Muscle of back (tissue), 13 donors: ENCODE measurements around the gene MAPK7. TPM values are rescaled to one million over a fixed set of nuclear protein-coding genes. Genes with fewer than 3 reads are reported as not detected.

Source experiments
- DNase-seq, 3 donors: peaks; one replicate each; pipeline versions ENCODE4 v3.0.0 to v3.0.0-alpha.2; 2013
- long read RNA-seq, 9 donors: transcript quantifications; one replicate each; lab custom pipeline, GENCODE V29; 2026
- polyA plus RNA-seq, 10 donors: library from polyadenylated mRNA; unstranded; fragments of 120-200 nt; gene quantifications; one replicate each; pipeline ENCODE4 v1.2.1, GENCODE V29; 2013; ENCODE audit not compliant: insufficient read length in 10 of 10

Gene MAPK7
- 10 to 100 TPM; 18.3 to 27.3 (median 22.5) TPM for polyA plus RNA-seq
- long read RNA-seq, donor 1, full-length matches to known transcripts: 3 of 3 reads
- long read RNA-seq, donor 1, partial matches to known transcripts: 0 of 3 reads
- long read RNA-seq, donor 1, other reads (novel, unspliced or antisense): 0 of 3 reads
- long read RNA-seq, donor 2, full-length matches to known transcripts: 5 of 5 reads
- long read RNA-seq, donor 2, partial matches to known transcripts: 0 of 5 reads
- long read RNA-seq, donor 2, other reads (novel, unspliced or antisense): 0 of 5 reads
- long read RNA-seq, donor 3: 0 reads
- long read RNA-seq, donor 4, full-length matches to known transcripts: 2 of 2 reads
- long read RNA-seq, donor 4, partial matches to known transcripts: 0 of 2 reads
- long read RNA-seq, donor 4, other reads (novel, unspliced or antisense): 0 of 2 reads
- long read RNA-seq, donor 5, full-length matches to known transcripts: 15 of 372 reads
- long read RNA-seq, donor 5, partial matches to known transcripts: 357 of 372 reads
- long read RNA-seq, donor 5, other reads (novel, unspliced or antisense): 0 of 372 reads
- long read RNA-seq, donor 6, full-length matches to known transcripts: 5 of 5 reads
- long read RNA-seq, donor 6, partial matches to known transcripts: 0 of 5 reads
- long read RNA-seq, donor 6, other reads (novel, unspliced or antisense): 0 of 5 reads
- long read RNA-seq, donor 7, full-length matches to known transcripts: 7 of 214 reads
- long read RNA-seq, donor 7, partial matches to known transcripts: 207 of 214 reads
- long read RNA-seq, donor 7, other reads (novel, unspliced or antisense): 0 of 214 reads
- long read RNA-seq, donor 8, full-length matches to known transcripts: 3 of 3 reads
- long read RNA-seq, donor 8, partial matches to known transcripts: 0 of 3 reads
- long read RNA-seq, donor 8, other reads (novel, unspliced or antisense): 0 of 3 reads
- long read RNA-seq, donor 9, full-length matches to known transcripts: 3 of 3 reads
- long read RNA-seq, donor 9, partial matches to known transcripts: 0 of 3 reads
- long read RNA-seq, donor 9, other reads (novel, unspliced or antisense): 0 of 3 reads

DNA sequence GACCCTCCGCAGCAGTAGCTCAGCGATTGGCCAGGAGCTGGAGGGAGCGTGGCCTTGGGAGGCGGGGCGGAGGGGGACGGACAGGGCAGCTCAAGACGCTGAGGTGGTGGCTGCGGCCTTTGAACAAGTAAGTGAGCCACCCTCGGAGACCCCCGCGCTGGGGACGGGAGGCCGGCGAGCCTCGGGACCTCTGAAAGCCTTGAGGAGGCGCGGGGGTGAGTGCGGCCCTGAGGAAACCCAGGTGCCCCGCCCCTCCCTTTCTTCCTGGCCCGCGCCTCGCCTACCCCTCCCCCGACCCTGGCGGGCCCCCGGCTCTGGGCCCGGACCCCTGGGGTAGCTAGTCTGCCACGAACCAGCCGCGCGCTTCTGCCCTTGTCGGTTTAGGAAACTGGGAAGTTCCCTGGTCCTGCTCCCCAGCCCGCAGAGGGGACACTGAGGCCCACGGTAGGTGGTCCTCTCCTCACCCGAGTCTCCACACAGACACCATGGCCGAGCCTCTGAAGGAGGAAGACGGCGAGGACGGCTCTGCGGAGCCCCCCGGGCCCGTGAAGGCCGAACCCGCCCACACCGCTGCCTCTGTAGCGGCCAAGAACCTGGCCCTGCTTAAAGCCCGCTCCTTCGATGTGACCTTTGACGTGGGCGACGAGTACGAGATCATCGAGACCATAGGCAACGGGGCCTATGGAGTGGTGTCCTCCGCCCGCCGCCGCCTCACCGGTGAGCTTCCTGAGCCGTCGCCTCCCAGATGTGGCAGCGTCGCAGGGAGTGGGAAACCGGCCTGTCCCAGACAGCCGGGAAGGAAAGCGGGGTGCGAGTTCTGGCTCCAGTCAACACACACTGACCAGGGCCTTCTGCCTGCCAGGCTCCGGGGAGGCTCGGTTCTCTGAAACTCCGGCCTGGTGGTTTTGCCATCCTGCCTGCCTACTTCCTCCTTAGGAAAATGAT is at the start of gene MAPK7:
Gene MAPK7, plus strand, starts transcription at position 83 of the 945 bp plus-strand sequence. Its CDS starts 403 bp downstream, at position 486.
- no peak for DNase-seq

DNA sequence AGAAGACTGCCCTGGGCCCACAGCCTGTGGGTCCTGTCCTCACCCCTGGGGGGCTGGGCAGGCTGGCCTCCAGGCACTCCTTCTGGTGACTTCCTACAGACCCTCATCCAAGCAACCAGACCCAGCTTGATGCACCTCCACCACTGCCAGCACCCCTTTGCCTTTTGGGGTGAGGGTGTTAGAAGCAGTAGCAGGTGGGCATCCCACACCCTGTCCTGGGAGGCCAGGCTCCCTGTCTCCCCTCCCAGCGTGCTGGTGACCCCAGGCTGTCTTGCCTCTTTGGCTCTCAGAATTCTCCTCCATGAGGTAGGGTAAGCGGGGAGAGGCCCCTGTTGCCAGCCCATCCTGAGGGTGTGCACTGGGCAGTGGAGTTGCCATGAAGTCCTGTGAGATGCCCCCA is 49.2 kb upstream of the MAPK7 start:
- DNase-seq: no peak

DNA sequence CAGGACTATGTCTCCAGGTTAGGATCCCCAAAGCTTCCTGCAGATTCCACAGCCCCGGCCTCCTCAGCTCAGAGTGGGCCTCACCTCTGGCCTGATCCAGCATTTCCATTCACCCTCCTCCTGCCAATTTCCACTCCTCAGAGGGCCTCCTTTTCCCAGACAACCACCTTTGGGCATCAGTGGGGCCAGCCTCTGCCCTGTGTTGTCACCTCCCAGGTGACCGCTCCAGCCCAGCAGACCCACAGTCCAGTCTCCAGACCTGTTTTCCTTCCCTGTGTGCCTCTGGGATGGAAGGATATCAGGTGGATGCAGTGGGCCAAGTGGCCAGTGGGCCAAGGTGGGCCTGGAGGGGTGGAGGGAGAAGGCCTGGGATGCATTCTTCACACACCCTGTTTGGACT is 48.5 kb upstream of the MAPK7 start:
- DNase-seq: no peak

DNA sequence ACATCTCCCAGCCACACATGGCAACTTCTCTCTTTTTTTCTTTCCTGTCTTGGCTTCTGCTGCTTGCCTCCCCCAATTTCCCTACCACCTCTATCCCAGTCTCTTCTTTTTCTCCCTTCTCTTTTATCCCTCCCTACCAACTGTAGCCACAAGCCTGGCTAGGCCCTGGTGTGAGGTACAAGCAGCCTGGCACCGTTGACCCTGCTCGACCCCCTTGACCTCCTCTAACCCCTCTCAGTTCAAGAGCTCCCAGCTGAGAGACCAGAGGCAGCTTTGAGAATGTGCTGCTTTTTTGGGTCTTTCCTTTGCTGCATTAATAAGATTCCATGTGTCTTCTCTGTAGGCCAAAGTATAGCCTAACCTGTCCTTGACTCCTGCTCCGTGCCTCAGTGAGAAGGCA is 48.0 kb upstream of the MAPK7 start:
- no peak for DNase-seq

DNA sequence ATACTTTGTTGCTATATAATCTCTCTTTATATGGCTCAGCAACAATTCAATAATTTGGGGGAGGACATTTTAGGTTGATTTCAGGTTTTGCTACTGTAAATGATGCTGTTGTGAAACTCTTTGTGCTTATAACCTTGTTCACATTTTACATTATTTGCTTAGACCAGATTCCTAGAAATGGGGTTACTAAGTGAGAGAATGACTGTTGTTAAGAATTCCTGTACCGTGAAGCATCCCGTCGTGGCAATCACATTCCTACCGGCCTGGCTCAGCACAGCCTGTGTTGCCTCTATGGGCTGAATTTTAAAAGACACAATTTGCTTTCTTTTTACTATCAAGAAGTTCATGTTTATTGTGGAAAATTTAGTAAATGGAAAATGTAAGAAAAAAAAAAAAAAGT is 47.2 kb upstream of the MAPK7 start:
- peak in 1 of 3 donors; percentile 63 for DNase-seq

DNA sequence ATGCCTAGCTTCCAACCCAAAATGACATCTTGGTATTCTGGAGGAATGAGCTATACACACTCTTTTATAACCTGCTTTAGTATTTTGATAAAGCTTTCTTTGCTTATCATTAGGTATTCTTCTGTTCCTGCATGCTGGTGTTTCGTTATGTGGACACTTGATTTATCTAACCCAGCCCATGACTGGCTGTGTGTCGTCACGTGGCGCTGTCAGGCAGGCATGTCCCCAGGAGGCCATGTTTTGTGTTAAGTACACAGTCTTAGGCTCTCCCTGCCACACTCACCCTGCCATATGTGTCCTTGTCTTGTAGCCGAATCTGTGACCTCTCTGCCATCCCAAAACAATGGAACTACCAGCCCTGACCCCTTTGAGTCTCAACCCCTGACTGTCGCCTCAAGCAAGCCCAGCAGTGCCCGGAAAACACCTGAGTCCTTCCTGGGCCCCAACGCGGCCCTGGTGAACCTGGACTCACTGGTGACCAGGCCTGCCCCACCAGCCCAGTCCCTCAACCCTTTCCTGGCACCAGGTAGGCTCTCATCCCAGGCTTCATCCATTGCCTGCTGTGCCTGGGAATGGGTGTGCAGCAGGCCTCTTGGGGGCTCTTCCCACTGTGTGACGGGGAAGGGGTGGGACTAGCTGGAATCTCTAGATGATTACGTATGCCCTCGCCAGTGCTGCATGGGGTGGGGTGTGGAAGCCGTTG is 46.6 kb upstream of the MAPK7 start:
- DNase-seq: no peak

DNA sequence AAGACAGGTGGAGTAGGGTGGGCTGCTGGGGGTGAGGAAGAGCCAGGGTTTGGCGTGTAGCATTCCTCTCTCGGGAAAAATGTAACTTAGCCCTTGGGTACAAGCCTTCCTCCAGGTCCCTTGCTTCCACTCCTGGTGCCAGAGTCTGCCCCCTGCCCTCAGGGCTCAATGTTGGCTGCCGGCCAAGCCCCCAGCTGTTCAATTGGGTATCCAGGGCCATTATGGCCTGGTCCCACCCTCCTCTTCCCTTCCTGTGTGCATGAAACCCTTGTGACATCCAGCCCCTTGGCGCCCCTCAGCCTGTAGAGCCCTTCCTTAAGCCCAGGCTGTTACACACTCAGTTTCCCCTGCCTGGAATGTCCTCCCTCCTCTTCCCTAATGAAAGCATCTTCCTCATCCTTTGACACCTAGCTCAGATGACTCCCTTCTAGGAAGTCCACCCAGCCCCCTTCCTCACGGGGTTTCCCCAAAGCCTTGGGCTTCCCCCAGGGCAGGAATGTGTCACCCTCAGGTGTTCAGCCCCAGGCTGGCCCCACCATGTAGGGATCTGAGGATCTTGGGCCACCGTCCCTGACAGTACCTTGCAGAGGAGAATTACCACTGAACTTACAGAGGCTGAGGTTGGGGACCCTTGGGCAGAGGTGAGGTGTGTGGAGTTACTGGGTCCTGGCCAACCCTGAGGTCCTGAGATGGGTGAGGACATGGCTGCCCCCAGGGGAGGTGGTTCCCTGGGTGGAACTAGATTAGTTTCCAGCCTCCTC is 45.7 kb upstream of the MAPK7 start:
- no peak for DNase-seq

DNA sequence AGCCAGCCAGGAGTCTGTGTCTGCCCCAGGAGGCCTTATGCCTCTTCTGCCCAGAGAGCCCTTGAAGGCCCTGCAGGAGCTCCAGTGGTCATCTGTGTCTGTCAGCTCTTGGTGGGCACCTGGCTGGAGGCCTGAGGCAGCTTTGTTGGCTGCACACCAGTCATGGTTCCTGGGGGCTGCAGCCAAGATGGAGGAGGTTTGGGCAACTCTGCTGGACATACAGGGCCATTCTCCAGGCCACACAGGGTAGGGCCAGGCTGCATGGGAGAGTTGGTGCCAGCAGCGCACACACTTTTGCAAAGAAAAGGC is 45.2 kb upstream of the MAPK7 start:
- DNase-seq: no peak

DNA sequence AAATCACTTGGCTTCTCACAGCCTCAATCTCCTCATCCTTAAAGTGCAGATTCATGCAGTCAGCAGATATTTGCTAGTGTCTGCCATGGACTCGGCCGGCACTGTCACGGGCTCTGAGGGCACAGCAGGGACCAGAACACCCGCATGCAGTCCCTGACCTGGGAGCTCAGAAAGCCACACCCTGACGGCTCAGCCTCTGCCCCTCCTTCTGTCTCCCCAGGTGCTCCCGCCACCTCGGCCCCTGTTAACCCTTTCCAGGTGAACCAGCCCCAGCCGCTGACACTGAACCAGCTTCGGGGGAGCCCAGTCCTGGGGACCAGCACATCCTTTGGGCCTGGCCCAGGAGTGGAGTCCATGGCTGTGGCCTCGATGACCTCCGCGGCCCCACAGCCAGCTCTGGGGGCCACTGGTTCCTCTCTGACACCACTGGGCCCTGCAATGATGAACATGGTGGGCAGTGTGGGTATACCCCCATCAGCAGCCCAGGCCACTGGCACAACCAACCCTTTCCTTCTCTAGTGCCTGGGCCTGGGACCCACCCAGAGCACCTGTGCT is 44.5 kb upstream of the MAPK7 start:
- DNase-seq: no peak

DNA sequence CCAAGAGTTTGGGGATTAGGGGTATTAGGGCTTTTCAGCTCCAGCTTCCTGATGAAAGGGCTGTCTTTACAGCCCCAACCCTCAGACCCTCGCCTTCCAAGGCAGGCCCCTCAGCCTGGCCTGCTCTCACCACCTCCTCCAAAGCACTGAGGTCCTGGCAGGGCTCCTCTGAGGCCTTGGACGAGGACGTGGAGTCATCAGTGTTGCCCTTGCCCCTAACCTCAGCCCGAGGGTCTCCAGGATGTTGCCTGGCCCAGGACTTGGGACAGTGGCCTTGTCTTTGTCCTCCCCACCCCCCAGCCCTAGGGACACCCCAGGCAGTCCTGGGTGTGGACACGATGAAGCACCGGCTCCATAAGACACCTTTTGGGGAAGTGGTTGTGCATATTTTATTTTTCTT is 44.0 kb upstream of the MAPK7 start:
- DNase-seq: no peak

DNA sequence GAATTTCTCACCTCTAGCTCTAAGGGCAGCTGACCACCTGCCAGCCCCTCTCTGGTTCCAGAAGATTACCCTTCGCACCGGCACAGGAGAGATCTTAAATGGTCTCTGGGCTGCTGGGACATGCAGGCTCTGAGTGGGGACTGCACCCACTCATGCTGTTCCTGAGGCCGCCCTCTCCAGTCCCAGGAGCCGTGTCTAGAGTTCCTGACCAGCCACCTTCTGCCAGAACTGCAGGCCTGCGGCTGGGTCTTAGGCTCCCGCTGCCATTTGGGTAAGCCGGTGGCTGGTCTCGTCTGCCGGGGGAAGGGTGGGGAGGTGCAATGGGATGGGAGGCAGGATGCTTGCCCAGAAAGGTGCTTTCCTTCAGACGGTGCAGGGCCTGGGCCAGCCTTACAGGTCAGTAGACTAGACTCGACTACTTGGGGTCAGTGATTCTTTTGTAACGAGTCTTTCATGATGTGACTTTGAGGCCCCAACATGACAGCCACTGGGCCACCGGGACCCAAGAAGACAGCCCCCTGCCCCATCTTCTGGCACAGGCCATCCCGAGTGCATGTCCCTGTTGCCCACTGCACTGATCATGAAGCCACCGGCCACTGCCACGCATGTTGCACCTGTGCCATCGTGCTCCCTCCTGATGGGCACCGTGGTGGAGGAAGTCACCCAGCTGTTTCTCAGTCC is 42.2 kb upstream of the MAPK7 start:
- no peak for DNase-seq

DNA sequence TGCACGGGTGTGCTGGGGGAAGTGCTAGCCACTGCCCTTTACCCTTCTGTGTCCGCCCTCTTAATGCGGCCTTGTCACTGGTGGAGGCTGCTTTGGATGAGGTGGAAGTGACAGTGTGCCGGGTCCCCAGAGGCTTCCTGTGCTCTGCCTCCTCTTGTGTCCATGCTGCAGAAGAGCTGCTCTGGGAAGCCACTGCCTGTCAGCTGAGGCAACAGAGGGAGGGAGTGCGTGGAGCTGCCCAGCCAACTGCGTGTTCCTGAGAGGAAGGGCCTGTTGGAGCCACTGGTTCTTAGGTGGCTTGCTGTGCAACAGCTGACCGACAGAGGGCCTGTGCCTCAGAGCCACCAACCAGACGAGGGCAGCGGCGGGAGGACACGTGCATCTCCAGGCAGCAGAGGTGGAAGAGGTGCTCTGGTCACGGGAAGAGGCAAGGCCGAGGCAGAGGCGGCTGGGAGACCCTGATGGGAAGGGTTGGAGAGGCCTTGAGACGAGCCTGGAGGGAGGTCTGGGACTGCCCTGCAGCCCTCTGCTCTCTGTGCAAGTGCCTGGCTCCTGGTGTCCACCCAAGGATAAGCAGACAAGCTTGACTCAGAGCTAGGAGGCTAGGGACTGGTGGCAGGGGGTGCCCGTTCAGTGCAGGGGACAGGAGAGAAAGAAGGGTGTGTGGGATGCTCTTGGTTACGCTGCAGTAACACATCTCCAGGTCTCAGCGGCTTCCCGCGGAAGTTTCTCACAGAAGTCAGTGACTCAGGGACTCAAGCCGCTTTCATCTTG is 41.2 kb upstream of the MAPK7 start:
- DNase-seq: no peak

DNA sequence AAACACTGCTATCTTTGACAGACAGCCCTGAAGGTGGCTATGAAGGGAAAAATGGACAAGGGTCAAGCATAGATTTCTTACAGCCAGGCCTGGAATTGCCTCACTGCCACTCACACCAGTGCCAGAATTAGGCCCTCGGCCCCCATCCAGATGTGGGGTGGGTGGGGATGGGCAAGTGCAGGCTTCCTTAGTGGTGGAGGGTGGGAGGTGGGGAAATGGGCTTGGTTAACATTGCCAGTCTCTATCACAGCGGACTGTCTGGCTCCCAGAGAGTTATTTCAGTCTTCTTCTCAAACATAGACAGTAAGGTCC is 40.6 kb upstream of the MAPK7 start:
- DNase-seq: no peak

DNA sequence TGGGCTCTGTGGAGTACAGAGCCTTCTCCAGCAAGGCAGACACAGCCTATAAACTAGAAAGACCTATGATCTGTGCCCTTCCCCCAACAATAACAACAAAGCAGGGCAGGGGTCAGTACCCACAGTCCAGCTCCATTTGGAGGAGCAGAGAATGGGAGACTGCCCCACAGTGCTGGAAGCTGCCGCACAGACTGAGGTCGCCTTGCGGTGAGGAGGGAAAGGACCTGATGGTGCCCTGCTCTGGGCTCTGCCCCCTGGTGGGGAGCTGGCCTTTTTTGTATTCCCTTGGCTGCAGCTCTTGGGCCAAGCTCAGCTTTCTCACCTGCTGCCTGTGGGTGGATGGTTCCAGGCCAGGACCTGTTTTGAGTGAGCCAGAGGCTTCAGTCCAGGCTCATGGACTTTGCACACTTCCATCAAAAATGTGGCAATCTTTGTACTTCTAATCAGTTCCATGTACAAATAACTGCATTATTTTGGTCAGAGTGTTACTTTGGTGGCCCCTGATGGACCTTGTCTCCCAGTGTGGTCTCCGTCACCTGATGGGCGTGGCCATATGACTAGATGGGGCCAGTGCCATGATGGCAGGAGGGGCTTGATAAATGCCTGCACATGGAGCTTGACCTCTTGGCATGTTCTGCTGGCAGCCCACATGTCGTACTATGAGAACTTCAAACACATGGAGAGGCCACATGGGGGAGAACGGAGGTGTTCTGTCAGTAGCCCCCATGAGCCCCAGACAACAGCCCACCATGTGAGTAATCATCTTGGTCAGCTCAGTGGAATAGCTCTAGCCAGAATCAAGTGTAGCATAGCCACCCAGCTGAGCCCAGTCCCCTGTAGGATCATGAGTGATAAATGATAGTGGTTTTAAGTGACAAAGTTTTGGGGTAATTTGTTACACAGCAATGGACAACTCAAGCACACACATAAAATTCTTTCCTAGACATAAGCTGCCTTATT is 40.0 kb upstream of the MAPK7 start:
- DNase-seq: peak in 1 of 3 donors; percentile 48

DNA sequence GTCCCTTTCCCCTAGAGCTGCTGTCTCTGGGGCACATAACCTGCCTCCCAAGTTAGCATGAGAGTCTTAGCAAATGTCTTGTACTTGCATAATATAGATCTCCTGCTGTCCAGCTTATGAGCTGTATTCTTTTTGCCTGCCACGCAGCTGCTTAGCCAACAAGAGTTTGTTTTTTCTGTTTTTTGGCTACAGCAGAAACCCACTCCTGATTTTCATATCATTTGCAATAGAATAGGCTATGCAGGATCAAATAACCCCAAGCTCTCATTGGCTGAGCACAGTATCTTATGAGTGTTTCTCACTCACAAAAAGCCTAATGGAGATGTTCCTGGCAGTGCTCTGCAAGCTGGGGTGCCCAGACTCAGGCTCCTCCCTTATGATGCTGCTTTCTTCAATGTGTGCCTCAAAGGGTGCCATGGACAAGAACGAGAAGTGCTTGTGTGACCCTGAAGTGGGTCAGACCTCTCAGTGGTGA is 38.9 kb upstream of the MAPK7 start:
- no peak for DNase-seq

DNA sequence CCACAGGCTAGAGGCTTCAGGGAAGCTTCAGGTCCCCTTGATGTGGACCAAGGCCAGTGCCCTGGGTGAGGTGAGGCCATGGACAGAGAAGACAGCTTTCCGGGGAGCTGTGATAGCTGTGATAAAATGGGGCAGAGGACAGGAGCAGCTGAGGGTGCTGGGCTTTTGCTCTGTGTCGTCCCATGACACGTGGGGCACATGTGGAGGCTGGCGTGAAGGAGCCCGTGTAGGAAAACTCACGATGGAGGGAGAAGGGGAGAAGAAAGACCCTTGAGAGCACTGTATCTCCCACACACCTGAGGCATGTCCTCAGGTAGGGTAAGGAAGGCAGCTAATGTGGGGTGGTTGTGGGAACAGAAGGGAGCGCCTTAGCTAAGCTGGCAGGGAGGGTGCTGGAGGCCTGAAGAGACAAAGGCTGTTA is 37.1 kb upstream of the MAPK7 start:
- no peak for DNase-seq
